Left lung (tissue), 10 donors: ENCODE data around the gene DNAJB13. TPM values are rescaled to one million over a fixed set of nuclear protein-coding genes. Genes with fewer than 3 reads are reported as not detected.
"Not testable (repeated sequence)": the region's sequence is repeated elsewhere in the genome, so short reads cannot be mapped to it uniquely, and the experiment has no call there.

ENCODE experiments used
- ATAC-seq: fragments of 200-7000 bp; cut with Tn5 transposase; one replicate; pipeline ENCODE4 v1.9.1; 2020; ENCODE audit warnings: moderate library complexity
- DNase-seq, 4 donors: peaks; one replicate each; pipeline ENCODE4 v3.0.0-alpha.2; 2013 to 2020
- H3K27ac ChIP-seq, 2 donors: fragments of 200-600 bp; sonication (generic) in 1 of 2; one replicate each; pipeline versions ENCODE4 v1.5.0 to v1.8.0; 2020 to 2021
- H3K27me3 ChIP-seq, 2 donors: fragments of 200-600 bp; sonication (generic) in 1 of 2; one replicate each; pipeline versions ENCODE4 v1.5.0 to v1.8.0; 2020 to 2021
- H3K36me3 ChIP-seq, 2 donors: fragments of 200-600 bp; sonication (generic) in 1 of 2; one replicate each; pipeline versions ENCODE4 v1.5.0 to v1.8.0; 2020 to 2021
- H3K4me1 ChIP-seq, 2 donors: fragments of 200-600 bp; one replicate each; pipeline ENCODE4 v1.8.0; 2021
- H3K4me3 ChIP-seq, 2 donors: fragments of 200-600 bp; sonication (generic) in 1 of 2; one replicate each; pipeline versions ENCODE4 v1.5.0 to v1.8.0; 2020 to 2021; ENCODE audit warnings: mild to moderate bottlenecking in 1 of 2
- H3K9me3 ChIP-seq, 2 donors: fragments of 200-600 bp; sonication (generic) in 1 of 2; one replicate each; pipeline versions ENCODE4 v1.5.0 to v1.8.0; 2020 to 2021
- CTCF ChIP-seq, 2 donors: fragments of 200-600 bp; sonication (generic) in 1 of 2; IDR thresholded peaks; one replicate each; pipeline versions ENCODE4 v1.5.0 to v1.8.0; 2021; ENCODE audit warnings: antibody characterized with exemption in 2 of 2
- intact Hi-C, 2 donors: fragments of 100-400 bp; cut with DNase I; formaldehyde crosslinking; loops; one replicate each; pipeline versions ENCODE4 v1.11.2 to v1.14.2; 2022
- polyA plus RNA-seq, 6 donors: library from polyadenylated mRNA; unstranded; fragments of 120-200 nt; gene quantifications; one replicate each; pipeline ENCODE4 v1.2.1, GENCODE V29; 2013; ENCODE audit not compliant: insufficient read length in 6 of 6
- total RNA-seq, 2 donors: library from RNA; stranded (reverse); fragmentation: NEBNext Ultra II Directional; extraction: Animal tissue kit (Norgen Biotek cat#: 25700); gene quantifications; one replicate each; pipeline ENCODE4 v1.2.1, GENCODE V29; 2021
- donor health status: DM: no; HTN: yes; CAD: no.
- donor health status: DM: no; HTN: no; CAD: no.

DNAJB13 gene
- total and polyA plus RNA-seq, 8 donors, result 0.78 to 4.8 (median 2.9) TPM

DNA sequence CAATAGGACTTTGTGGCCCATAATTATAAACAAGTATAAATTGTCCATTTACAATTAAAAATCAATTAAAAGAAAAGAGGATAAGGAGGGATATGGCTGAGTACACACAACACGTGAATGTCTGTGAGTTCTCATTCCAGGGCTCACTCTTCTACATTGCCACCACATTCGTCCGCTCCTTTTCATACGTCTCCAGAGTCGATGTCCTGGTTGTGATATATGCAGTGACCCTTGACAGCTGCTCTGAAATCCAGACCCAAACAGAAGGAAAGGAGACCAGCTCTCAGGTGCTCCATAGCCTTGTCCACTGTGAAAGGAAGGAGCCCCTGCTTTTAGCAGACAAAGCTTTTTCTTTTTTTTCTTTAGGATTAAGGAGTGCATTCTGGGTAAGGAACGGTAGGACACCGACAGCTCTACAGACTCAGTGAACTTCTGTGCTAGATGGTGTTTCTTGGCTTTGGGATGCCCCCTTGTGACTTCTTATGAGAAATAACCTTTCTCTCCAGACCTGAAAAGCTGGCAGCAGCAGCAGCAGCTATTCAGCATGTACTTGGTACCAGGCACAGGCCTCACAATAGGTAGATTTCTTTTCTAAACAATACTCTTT is 19.7 kb upstream of the DNAJB13 start:
- Histone ChIP-seq H3K27me3 (no peaks in the 10 kb centered on the region), H3K4me1 (no peaks in the 10 kb centered on the region), H3K9me3 (no peaks in the 10 kb centered on the region), H3K4me3 (no peak overlapping the region), H3K36me3 (peaks cover 0 to 59% of the 10 kb centered on the region in 2 donors), H3K27ac (no peak overlapping the region)
- DNase-seq, result peak in 1 of 4 donors; percentile 9
- TF ChIP-seq CTCF (IDR thresholded peaks at IDR 0.05), result no peak
- ATAC-seq, result peak; percentile 87
- intact Hi-C loops, result no loop called here

DNA sequence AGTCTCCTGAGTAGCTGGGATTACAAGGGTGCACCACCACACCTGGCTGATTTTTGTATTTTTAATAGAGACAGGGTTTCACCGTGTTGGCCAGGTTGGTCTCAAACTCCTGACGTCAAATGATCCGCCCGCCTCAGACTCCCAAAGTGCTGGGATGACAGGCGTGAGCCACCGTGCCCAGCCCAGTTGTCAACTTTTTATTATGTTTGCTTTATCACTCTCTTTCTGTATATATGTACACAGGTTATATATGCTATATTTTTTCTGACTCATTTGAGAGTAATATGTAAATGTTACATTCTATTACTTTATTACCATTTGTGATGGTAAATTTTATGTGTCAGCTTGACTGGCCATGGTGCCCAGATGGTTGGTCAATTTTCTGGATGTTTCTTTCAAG is 18.9 kb upstream of the DNAJB13 start:
- TF ChIP-seq CTCF (IDR thresholded peaks at IDR 0.05), result no peak
- intact Hi-C loops, result no loop called here
- no peak for DNase-seq
- Histone ChIP-seq H3K9me3 (no peaks in the 10 kb centered on the region), H3K27me3 (no peaks in the 10 kb centered on the region), H3K27ac (no peak overlapping the region), H3K4me3 (no peak overlapping the region), H3K4me1 (no peaks in the 10 kb centered on the region), H3K36me3 (peaks cover 0 to 51% of the 10 kb centered on the region in 2 donors)
- ATAC-seq, result no peak

DNA sequence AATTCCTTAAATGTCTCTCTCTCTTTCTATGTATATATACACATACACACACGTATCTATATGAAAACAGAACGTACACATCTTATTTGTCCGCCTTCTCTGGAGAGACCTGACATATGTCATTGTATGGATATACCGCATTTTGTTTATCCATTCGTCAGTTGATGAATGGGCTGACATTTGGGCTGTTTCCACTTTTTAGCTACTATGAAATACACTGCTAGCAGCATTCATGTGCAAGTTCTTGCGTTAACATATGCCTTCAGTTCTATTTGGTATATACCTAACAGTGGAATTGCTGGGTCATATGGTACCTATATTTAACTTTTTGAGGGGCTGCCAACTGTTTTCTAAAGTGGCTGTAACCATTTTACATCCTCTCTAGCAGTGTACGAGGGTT is 18.0 kb upstream of the DNAJB13 start:
- no peak overlapping the region for H3K27ac ChIP-seq
- no peaks in the 10 kb centered on the region for H3K4me1 ChIP-seq
- DNase-seq (no peak), ATAC-seq (no peak)
- peaks cover 0 to 42% of the 10 kb centered on the region in 2 donors for H3K36me3 ChIP-seq
- H3K27me3 ChIP-seq, result no peaks in the 10 kb centered on the region
- no peak for TF ChIP-seq CTCF (IDR thresholded peaks at IDR 0.05)
- H3K4me3 ChIP-seq, result no peak overlapping the region
- peaks cover 0 to 2% of the 10 kb centered on the region in 2 donors for H3K9me3 ChIP-seq
- intact Hi-C loops, result no loop called here

- DNase-seq, H3K9me3 ChIP-seq, intact Hi-C loops, H3K4me1 ChIP-seq, H3K27me3 ChIP-seq, H3K4me3 ChIP-seq, H3K27ac ChIP-seq, ATAC-seq: not testable (repeated sequence)
- H3K36me3 ChIP-seq, result peaks cover 0 to 16% of the 10 kb centered on the region in 2 donors
Measured at GRCh38 chr11:73936047-73936446, 14.8 kb upstream of the DNAJB13 start.

DNA sequence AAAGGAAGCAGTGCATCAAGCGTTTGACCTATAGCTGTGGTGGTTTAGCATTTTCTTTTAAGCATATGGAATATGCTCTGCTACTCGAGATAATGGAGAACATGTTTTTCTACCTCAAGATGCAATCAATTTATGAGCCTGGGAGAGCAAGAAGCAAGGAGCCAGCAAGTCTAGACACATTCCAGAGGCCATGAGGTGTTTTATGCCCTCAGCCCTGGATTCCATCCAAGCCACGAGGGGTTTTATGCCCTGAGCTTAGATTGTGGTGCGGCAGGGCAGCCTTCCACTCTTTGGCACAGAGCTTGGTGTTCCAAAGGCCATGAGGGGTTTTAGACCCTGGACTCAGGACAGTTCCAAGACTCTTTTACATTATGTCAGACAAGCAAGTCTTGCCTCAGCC is 11.7 kb upstream of the DNAJB13 start:
- DNase-seq (no peak), ATAC-seq (no peak)
- Histone ChIP-seq H3K9me3 (peaks cover 0 to 7% of the 10 kb centered on the region in 2 donors), H3K27me3 (no peaks in the 10 kb centered on the region), H3K4me1 (no peaks in the 10 kb centered on the region), H3K36me3 (no peaks in the 10 kb centered on the region), H3K27ac (no peak overlapping the region), H3K4me3 (no peak overlapping the region)
- intact Hi-C loops, result no loop called here
- no peak for TF ChIP-seq CTCF (IDR thresholded peaks at IDR 0.05)
